GM18498 (cell line): ENCODE results near the gene COL5A1.

Experiments
- ATAC-seq: cut with Tn5 transposase; IDR thresholded peaks from one replicate; pipeline ENCODE4 v1.9.1; 2021; ENCODE audit warnings: mild to moderate bottlenecking, moderate library complexity; ENCODE audit not compliant: unreplicated experiment

COL5A1 gene

GRCh38 chr9:134868751-134869553, 227.3 kb downstream of the COL5A1 start:
- no peak for ATAC-seq

- no peak for ATAC-seq
Observed at GRCh38 chr9:134869554-134870300, 228.1 kb downstream of the COL5A1 start.

- no peak for ATAC-seq
Observed at GRCh38 chr9:134870301-134870694, 228.7 kb downstream of the COL5A1 start.

GRCh38 chr9:134870746-134871662, 229.4 kb downstream of the COL5A1 start:
- ATAC-seq, result no peak

GRCh38 chr9:134871697-134872340, 230.2 kb downstream of the COL5A1 start:
- ATAC-seq, result no peak

GRCh38 chr9:134872482-134873231, 231.1 kb downstream of the COL5A1 start:
- ATAC-seq, result no peak

GRCh38 chr9:134875371-134875770, 233.8 kb downstream of the COL5A1 start:
- no peak for ATAC-seq

GRCh38 chr9:134877541-134877940, 235.9 kb downstream of the COL5A1 start:
- ATAC-seq, result no peak

GRCh38 chr9:134879664-134880483, 238.3 kb downstream of the COL5A1 start:
- no peak for ATAC-seq

- ATAC-seq, result no peak
Observed at GRCh38 chr9:134880484-134881312, 239.1 kb downstream of the COL5A1 start, which contains the start of gene FCN2. Gene FCN2 (plus strand): TSS chr9:134880810. CDS start chr9:134880822, 12 bp downstream.

- ATAC-seq, result no peak
Observed at GRCh38 chr9:134881313-134881670, 239.7 kb downstream of the COL5A1 start.

GRCh38 chr9:134882204-134882785, 240.7 kb downstream of the COL5A1 start:
- ATAC-seq, result no peak

GRCh38 chr9:134883040-134883782, 241.6 kb downstream of the COL5A1 start:
- ATAC-seq, result no peak

GRCh38 chr9:134884492-134884891, 242.9 kb downstream of the COL5A1 start:
- ATAC-seq, result no peak

- no peak for ATAC-seq
Observed at GRCh38 chr9:134885001-134885678, 243.5 kb downstream of the COL5A1 start.

GRCh38 chr9:134885679-134886412, 244.2 kb downstream of the COL5A1 start:
- no peak for ATAC-seq
